Measurements from ENCODE around the gene KCTD16.

Gene KCTD16

DNA sequence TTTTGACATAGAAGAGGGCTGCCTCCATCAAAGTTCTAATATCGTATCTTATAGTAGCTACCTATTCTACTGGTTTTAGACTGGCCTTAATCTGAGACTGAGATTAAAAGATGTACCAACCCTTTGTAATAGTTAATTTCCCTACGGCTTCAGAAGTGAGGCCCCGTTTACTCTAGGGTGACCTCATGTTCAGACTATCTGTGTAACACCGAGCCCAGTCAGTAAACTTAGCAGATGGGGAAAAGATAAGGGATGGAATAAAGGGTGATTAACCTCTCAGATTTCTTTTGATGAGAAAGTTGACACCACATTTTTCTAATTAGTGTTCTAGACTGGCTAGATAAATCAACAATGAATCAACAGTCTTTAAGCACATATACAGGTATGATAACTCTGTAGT, 283.1 kb downstream of the KCTD16 start:
- no peak for DNase-seq (ENCODE audit: low read depth in 2 of 3, low spot score in 1 of 3)

DNA sequence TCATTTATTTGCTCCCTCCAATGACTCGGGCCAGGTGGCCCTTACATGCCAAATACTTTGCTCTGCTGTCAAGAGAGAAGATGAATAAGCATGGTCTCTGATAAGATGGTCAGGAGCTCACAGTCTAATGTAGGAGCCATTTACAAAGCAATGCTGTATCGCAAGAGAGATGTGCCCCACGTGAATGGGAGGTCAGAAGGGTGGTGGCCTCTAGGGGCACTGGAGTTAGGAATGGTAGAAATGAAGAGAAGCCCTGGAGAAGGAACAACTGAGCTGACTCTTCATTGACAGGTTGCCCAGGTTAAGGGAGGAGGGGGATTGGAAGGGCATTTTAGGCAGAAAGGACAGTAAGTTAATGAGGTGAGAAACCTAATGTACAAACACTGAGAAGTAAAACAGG, 286.5 kb downstream of the KCTD16 start:
- no peak for DNase-seq (ENCODE audit: low read depth in 2 of 3, low spot score in 1 of 3)

DNA sequence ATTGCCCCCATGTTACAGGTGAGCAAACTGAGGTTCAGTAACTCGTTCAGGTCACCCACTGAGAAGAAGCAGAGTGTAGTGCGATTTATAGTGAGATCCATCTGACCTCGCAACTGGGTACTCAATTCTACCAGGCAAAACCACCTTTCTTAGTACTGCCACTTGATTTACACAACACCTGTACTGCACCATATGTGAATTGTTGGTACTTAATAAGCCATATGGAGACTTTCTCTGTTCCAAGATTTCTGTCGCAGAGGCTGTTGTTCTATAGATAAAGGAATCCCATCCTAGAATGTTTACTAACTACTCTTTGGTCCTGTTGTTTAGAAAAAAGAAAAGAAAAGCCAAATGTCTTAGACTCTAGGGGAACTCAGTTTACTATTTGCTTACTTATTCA, 287.5 kb downstream of the KCTD16 start:
- no peak for DNase-seq (ENCODE audit: low read depth in 2 of 3, low spot score in 1 of 3)

DNA sequence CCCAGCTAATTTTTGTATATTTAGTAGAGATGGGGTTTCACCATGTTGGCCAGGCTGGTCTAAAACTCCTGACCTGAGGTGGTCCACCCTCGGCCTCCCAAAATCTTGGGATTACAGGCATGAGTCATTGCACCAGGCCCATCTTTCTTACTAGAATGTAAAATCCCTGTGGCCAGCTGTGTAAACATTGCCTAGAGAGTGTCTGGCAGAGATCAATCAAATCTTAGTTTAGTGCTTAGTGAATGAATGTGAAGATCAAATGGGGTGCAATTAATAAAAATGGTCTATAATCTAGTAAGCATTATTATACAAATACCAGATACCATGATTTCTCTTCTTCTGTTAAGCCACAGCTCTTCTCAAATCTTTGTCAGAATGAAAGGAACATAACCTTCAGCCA, 289.9 kb downstream of the KCTD16 start:
- no peak for DNase-seq (ENCODE audit: low read depth in 2 of 3, low spot score in 1 of 3)

DNA sequence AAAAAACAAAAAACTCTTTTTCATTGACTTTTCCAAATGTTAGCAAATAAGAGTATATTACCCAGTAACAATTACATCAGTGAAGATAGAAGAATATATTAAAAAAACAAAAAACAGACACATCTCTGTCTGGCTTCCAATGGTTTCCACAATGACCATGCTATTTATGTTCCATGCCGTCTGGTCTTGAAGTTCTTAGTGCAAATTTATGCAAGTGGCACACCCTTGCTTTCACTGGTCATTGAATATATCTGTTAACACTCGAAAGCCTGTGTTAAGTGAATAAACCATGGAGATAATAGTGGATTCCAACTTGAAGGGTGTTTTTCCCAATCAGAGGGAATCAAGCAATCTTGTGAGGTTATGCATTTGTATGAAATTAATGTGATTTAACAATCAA, 291.9 kb downstream of the KCTD16 start:
- DNase-seq (ENCODE audit: low read depth in 2 of 3, low spot score in 1 of 3): no peak

DNA sequence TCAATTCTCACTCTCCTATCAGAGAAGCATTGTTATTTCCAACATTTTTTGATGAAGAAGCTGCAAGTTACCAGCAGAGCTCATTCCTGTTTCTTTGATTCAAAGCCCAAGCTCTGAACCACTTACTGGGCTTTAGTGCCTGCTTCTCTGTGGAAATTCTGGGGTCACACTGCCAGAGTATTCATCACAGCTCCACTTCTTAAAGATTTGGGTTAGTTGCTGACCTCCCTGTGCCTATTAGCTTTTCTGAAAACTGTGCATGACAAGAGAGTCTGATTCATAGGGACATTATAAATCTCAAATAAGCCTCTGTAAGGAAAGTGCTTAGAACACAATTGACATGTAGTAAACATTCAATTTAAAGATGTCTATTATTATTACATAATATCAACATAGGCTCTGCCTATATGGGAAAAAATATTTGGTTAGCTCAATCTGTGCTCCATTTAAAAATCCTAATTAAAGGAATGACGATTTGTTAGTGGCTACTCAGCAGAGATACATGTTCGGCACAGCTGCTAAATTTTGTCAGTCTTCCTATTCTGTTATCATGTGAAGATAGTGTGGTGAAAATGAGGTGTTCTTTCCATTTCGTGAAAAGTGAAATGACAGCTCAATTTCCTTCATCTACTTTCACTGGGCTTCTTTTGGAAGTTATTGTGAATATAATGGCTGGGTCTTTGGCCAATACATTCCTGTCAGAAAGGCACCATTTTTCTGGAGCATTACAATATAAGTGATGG, 293.0 kb downstream of the KCTD16 start:
- DNase-seq (ENCODE audit: low read depth in 2 of 3, low spot score in 1 of 3): no peak

DNA sequence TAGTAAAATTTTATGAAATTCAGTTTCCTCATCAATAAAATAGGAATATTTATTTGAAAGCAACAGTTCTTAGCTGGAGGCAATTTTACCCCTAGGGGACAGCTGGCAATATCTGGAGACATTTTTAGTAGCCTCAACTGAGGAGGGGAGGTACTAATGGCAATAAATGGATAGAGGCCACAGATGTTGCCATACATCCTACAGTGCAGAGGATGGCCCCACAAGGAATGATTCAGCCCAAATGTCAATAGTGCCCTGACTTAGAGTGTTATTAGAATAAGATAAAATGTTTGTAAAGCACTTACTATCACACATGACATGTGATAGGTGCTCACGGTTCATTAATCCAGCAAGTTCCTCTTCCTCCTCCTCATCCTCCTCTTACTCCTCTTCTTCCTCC, 293.6 kb downstream of the KCTD16 start:
- DNase-seq (ENCODE audit: low read depth in 2 of 3, low spot score in 1 of 3): no peak

DNA sequence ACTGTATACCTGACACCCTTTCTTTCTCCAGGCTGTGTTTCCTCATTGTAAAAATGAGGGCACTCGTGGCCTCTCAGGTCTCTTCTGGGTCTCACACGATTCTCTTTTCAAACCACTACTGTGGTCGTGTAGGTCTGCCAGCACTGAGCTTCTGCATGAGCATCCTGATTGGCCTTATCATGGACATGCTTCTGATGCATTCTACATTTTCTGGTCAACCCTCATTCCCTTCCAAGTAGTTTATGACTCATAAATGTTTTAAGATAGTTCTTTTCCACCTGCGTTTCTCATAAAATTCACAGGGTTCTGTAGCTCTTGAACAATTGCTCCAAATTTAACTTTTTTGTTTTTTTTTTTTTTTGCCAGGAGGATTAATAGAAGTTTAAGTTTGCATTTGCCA, 294.8 kb downstream of the KCTD16 start:
- DNase-seq (ENCODE audit: low read depth in 2 of 3, low spot score in 1 of 3): no peak

DNA sequence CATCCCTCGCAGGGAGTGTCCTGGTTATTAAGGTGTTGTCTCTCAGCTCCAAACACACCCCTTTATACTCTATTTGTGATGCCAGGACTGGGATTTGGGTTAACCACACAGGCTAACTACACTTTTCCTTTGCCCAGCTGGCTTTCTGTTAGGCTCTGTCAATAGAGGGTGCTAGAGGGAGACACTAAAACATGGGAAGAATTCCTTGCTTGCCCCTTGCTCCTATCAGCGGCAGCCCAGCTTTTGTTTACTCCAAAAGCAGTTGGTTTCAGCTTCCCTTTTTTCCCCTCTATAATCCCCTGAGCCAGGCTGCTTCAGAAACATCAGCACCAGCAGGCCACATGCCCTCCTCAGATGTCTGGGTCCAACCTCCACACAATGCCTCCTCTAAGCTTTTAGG, 297.1 kb downstream of the KCTD16 start:
- DNase-seq (ENCODE audit: low read depth in 2 of 3, low spot score in 1 of 3): no peak

DNA sequence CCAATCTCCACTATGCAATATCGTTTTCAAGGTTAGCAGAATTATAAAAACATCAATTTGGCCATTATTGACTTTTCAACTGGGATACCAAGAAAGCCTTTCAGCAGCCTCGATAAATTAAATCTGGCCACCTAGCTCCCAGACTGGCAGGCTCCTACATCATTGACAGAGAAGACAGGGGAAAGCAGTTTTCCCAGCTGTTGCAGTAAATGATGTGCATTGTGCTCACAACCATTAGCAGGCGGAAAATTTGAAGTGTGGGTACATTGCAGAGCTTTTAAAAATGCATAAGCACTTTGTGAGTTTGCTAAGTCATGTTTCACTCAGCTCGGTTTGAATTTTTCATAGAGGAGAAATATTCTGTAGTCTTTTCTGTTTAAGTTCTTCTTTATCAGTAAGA, 297.9 kb downstream of the KCTD16 start:
- no peak for DNase-seq (ENCODE audit: low read depth in 2 of 3, low spot score in 1 of 3)

DNA sequence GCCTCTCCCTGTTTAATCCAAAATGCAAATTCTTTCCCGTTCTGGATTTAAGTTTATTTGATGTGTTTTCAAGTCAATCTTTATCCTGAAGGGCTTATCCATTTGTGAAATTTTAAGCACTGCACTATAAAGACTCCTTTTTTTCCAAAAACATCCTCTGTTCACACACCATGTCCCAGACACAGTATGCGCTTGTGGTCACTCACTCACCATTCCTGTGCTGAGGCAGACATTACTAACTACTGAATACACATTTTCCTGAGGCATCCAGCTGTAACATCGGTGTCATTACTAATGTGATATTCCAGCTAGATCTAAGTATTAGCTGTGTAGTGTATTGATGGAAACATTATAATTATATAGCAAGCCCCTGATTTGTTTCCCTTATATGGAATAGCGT, 298.4 kb downstream of the KCTD16 start:
- no peak for DNase-seq (ENCODE audit: low read depth in 2 of 3, low spot score in 1 of 3)

DNA sequence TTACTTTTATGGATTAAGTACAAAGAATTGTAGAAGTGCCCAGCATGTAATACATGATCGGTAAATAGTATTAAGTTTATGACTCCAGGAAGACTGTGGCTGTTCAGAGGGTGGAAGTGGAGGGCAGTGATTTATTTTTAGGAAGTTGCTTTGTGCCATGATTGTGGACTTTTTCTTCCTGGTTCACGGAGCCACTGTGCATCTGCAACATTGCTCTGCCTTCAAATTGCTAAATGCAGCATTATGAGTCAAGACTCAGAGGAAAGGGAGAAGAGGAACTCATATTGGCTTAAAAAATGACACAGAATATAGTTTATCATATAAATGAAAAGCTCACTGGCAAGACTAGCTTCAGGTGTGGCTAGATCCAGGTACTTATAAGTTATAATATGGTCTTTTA, 301.5 kb downstream of the KCTD16 start:
- DNase-seq (ENCODE audit: low read depth in 2 of 3, low spot score in 1 of 3): no peak

DNA sequence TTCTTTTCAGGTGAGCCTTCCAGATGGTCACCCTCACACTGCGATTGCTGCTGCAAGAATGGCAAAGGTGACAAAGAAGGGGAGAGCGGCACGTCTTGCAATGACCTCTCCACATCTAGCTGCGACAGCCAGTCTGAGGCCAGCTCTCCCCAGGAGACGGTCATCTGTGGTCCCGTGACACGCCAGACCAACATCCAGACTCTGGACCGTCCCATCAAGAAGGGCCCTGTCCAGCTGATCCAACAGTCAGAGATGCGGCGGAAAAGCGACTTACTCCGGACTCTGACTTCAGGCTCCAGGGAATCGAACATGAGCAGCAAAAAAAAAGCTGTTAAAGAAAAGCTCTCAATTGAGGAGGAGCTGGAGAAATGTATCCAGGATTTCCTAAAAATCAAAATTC, 303.0 kb downstream of the KCTD16 start:
- no peak for DNase-seq (ENCODE audit: low read depth in 2 of 3, low spot score in 1 of 3)

DNA sequence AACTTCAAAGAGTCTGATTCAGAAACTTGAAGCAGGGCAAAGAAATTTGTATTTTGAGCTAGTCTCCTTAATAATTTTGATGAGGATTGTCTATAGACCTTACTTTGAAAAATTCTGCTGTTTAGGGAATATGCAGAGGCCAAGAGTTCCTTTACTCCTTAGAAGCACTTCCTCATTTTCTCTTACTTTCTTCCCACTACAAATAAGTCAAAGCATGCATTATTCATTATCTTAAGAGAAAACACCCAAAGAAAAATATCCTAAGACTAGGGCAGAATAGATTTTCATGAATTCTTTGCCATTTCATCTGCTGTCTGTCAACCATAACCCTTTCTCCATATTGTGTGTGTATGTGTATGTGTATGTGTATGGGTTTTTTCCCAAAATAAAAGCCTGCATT, 307.9 kb downstream of the KCTD16 start:
- DNase-seq (ENCODE audit: low read depth in 2 of 3, low spot score in 1 of 3): no peak

DNA sequence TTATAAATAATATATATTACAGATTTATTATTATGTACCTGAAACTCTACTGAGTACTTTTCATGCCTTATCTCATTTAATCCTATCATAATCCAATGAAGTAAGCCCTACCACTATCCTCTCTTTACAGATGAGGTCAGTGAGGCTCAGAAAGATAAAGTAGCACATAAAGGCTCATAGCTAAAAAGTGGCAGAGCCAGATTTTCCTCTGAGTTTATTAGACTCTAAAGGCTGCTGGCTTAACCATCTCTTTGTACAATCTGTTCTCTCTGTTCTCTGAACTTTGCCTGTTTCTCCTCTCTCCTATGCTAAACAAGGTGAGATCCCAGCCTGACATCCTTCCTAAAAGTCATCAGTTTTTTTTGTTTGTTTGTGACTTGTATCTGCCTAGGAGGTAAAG, 311.2 kb downstream of the KCTD16 start:
- DNase-seq (ENCODE audit: low read depth in 2 of 3, low spot score in 1 of 3): no peak

DNA sequence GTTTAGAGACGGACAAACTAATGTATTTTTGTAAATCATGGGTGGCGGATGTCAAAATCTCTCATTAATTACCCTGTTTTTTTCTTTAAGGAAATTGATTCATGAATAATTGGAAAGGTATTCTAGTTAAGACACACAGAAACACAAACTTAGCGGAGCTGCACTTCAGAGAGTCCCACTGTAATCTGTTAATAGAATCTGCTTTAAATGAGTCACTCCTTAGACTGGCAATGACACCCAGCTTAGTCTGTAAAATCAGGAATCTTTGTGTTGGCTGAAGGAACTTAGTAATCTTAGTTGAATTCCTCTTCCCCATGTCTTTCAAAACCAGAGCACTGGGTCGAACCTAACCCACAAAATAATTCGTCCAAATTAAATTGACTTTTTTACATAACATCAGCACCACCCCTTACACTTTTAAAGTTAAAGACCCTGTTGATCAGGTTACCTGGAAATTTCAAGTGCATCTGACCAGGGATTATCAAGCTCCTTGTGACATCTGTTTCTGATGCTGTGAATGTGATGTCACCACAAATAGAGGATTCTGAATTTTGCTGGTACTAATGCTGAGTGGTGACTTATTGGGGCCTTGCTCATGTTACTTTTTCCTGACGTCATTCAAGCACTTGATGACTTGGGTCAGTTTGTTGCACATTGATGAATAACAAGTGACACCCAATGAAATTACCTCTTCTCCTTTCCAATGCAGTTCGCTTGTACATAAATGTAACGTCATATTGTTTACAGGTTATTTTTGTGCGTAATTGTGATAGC, 313.6 kb downstream of the KCTD16 start:
- DNase-seq (ENCODE audit: low read depth in 2 of 3, low spot score in 1 of 3): no peak

DNA sequence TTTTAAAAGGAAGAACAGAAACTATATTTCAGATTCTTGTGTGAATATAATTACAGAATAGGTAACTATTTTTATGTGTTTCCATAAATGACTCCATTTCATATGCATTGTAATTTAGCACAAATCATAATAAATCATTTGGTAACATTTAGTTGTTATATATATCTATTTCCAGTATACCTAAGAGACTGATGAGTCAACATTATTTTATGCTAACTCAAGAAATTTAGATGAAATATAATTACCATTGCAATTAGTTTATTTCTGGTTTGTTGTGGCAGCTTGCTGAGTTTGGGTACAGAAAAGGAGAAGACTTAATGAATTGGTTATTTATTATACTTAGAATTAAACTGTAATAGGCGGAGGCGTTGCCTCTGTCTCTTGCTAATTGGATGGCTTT, 314.9 kb downstream of the KCTD16 start:
- DNase-seq (ENCODE audit: low read depth in 2 of 3, low spot score in 1 of 3): no peak

DNA sequence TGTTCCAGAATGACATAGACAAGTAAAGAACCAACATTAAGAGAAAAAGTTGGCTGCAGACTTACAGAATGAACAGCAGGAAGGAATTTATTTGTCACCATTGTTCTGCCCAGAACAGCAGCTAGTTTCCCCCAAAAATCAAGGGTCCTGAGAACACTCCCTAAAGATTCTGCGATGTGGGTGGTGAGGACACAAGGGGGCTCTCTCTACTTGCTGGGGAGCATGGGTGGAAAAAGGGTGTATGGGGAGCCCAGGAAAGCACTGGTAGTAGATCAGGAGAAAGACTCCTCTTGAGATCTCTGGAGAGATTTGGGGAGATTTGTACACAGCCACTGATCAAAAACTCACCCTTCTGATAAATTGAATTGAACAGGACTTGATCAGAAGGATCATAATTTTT, 316.5 kb downstream of the KCTD16 start:
- no peak for DNase-seq (ENCODE audit: low read depth in 2 of 3, low spot score in 1 of 3)

DNA sequence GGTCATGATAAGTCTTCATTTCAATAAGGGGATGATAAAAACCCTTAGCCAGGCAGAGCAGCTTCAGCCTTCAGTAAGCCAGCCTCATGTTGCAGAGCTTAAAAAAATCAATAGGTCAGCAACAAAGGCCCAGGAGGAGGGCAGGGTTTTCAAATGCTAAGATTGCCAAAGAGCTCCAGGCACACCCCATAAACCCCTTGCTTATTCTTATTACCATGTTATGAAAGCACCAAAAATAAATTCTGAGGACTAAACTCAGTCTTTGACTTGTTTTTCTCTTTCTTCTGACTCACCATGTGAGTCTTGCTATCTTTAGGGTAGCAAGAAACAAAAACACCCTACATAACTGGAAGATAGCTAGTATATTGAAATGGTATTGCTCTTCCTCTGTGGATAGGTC, 317.1 kb downstream of the KCTD16 start:
- DNase-seq (ENCODE audit: low read depth in 2 of 3, low spot score in 1 of 3): no peak

DNA sequence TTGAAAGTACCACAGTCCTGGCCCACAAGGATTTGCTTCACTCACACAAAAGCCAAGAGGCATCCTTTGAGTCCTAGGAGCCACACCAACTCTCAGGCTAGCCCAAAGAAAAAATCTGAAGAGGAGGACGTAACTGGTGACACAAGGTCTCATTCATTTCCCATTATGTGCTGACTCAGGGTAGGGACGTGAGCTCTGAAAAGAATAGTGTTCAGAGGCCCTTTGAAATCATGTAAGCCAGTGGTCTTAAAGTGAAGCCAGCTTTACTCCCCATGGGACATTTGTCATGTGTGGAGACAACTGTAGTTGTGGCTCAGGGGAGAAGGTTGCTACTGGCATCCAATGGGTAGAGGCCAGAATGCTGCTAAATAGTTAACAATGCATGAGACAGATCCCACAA, 332.4 kb downstream of the KCTD16 start:
- DNase-seq (ENCODE audit: low read depth in 2 of 3, low spot score in 1 of 3): no peak

DNA sequence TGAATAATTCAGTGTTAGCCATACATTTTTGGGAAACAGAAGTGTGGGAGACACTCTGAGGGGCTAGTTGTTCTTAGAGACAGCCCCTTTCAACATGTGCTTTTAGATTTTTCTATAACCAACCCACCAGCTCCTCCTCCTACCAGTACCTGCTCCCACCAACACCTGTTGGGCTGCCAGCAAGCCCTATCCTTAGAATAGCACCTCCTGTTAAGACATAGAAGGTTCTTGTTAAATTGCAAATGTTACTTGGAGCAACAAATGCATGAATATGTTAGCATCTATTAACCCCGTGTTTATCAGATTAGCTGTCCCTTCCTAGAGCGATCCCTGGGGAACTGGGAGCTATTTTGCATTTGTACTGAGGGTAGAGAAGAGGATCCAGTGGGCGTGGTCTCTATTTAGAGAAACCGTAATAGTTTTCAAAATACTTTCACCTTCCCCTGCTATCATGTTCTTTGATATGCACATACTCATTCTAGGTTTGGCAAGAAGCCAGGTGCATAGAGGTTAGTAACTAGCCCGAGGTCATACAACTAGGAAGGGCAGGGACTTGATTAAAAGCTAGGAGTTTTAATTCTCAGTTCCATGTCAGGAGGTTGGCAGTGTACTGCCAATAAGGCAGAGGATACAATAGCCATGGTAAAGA, 334.4 kb downstream of the KCTD16 start:
- DNase-seq (ENCODE audit: low read depth in 2 of 3, low spot score in 1 of 3): no peak

DNA sequence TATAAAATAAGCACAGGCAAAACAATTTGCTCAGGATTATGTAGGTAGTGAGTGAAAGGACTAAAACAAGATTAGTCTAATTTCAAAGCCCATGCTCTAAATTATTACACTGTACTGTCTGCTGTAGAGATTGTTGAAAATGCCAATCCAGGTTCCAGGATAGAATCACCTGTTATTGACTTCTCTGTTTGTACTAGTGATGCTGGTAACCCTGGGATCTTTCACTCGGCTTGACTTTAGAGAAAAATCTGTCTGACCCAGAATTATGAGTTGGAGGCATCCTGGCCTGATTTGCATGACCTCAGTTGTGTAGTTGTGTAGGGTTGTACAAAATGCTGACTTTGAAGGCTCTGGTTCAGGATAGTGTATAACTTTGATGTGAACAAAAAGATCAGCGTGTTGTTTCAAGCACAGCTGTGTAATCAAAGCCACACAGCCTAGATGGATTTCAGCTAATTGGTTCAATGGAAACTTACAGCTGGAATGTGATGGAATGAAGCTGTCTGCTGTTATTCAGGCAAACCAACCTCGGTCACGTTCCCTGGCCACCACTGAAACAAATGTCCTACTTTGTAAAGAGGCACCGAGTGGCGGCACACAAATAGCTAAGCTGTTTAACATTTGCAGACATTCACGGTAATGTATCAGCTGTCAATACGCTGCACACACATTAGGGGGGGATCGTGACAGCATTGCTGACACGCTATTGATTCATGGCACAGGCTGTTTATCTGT, 340.3 kb downstream of the KCTD16 start:
- no peak for DNase-seq (ENCODE audit: low read depth in 2 of 3, low spot score in 1 of 3)

Data from stimulated activated CD4-positive, alpha-beta T cell treated with anti-CD3 and anti-CD28 coated beads, Interleukin-12 subunit alpha, Interleukin-12 subunit beta, amount 100 ng/mL, for 48 hours (primary cell).